GM12878 (cell line): Measurements from ENCODE around the gene ELMOD2. TPM values are rescaled to one million over a fixed set of nuclear protein-coding genes. Genes with fewer than 3 reads are reported as not detected.

Source experiments
- ATF7 ChIP-seq: fragments of 450-650 bp; IDR thresholded peaks from 2 replicates; pipeline ENCODE4 v1.6.1; 2016; ENCODE audit warnings: low read depth, mild to moderate bottlenecking
- CBX3 ChIP-seq: fragments of 200-600 bp; sonication (generic); IDR thresholded peaks from 2 replicates; pipeline ENCODE4 v1.6.1; 2016; ENCODE audit warnings: low read depth, borderline replicate concordance
- CBX5 ChIP-seq: sonication (generic); IDR thresholded peaks from 2 replicates; pipeline ENCODE4 v1.6.1; 2016; ENCODE audit warnings: low read depth, moderate library complexity, mild to moderate bottlenecking, inconsistent platforms
- E2F4 ChIP-seq: IDR thresholded peaks from 2 replicates; pipeline ENCODE4 v1.6.1; 2012; ENCODE audit warnings: low read depth, low read length, improper control_type of control experiment
- E4F1 ChIP-seq: fragments of 450-650 bp; IDR thresholded peaks from 2 replicates; pipeline ENCODE4 v1.6.1; 2018; ENCODE audit warnings: borderline replicate concordance, mild to moderate bottlenecking; ENCODE audit not compliant: partially characterized antibody
- GABPA ChIP-seq: IDR thresholded peaks from 2 replicates; pipeline ENCODE4 v1.6.1; 2014; ENCODE audit warnings: antibody characterized with exemption, low read depth, mild to moderate bottlenecking, inconsistent platforms
- HDAC6 ChIP-seq: fragments of 200-600 bp; sonication (generic); IDR thresholded peaks from one replicate; pipeline ENCODE4 v1.8.0; 2017; ENCODE audit warnings: antibody characterized with exemption; ENCODE audit not compliant: unreplicated experiment
- HDGF ChIP-seq: fragments of 450-650 bp; IDR thresholded peaks from 2 replicates; pipeline ENCODE4 v1.6.1; 2016; ENCODE audit warnings: antibody characterized with exemption
- JUNB ChIP-seq: IDR thresholded peaks from 2 replicates; pipeline ENCODE4 v1.6.1; 2016; ENCODE audit warnings: antibody characterized with exemption, mild to moderate bottlenecking
- MTA2 ChIP-seq: fragments of 450-650 bp; IDR thresholded peaks from 2 replicates; pipeline ENCODE4 v1.6.1; 2016; ENCODE audit warnings: low read depth, mild to moderate bottlenecking, moderate library complexity
- REST ChIP-seq: IDR thresholded peaks from 2 replicates; pipeline ENCODE4 v1.6.1; 2012; ENCODE audit warnings: mild to moderate bottlenecking, low read depth, low read length
- ZNF217 ChIP-seq: fragments of 450-650 bp; IDR thresholded peaks from 2 replicates; pipeline ENCODE4 v1.6.1; 2017; ENCODE audit warnings: antibody characterized with exemption, mild to moderate bottlenecking
- ZNF622 ChIP-seq: fragments of 450-650 bp; IDR thresholded peaks from 2 replicates; pipeline ENCODE4 v1.6.1; 2017; ENCODE audit warnings: mild to moderate bottlenecking, inconsistent platforms
- ZNF687 ChIP-seq: fragments of 450-650 bp; IDR thresholded peaks from 2 replicates; pipeline ENCODE4 v1.6.1; 2017; ENCODE audit warnings: mild to moderate bottlenecking, moderate library complexity
- polyA plus RNA-seq, 11 experiments: library from polyadenylated mRNA; depleted of rRNA in 4 of 11; unstranded in 6 of 11; stranded (reverse) in 5 of 11; fragments of >200 nt; fragmentation: Nextera tagmentation in 4 of 11; fragmentation: Illumina TruSeq in 1 of 11; extraction: Ambion mirVana in 4 of 11; extraction: Trizol in 1 of 11; gene quantifications; 1 replicate in 1 of 11; 2 replicates in 10 of 11; pipeline versions ENCODE4 v1.2.1 to v1.2.3, GENCODE V29; 2011 to 2016; ENCODE audit warnings: inconsistent platforms in 2 of 11, missing spikeins in 2 of 11, low read depth in 1 of 11
- total RNA-seq, 4 experiments: library from RNA; depleted of rRNA in 3 of 4; stranded (reverse); fragments of >200 nt in 3 of 4; fragmentation: Illumina TruSeq in 1 of 4; extraction: Trizol in 1 of 4; gene quantifications; 2 replicates each; pipeline versions ENCODE4 v1.2.1 to v1.2.3, GENCODE V29; 2013 to 2021

The ELMOD2 gene
- total and polyA plus RNA-seq, 10 of the 15 experiments (the other 5 are each of a cell fraction or from before 2014, with no cell fraction given) = 6.5 to 16.7 (median 12.7) TPM

GRCh38 chr4:140523857-140524742 is at the start of gene ELMOD2 (continued):
- TF ChIP-seq REST (no peak), ZNF622 (no peak), E4F1 (peak; percentile 74), GABPA (peak; percentile 90), JUNB (no peak), HDGF (peak; percentile 90), HDAC6 (no peak), MTA2 (peak; percentile 50; the same call in 1 of the 2 replicates), ZNF217 (no peak), E2F4 (no peak; the same call in 1 of the 2 replicates), CBX5 (peak; percentile 40; the same call in 1 of the 2 replicates), ZNF687 (peak; percentile 63; the same call in 1 of the 2 replicates), CBX3 (no peak), ATF7 (no peak)
